Measurements from ENCODE around the gene MYL3.
"Not testable (repeated sequence)": the region's sequence is repeated elsewhere in the genome, so short reads cannot be mapped to it uniquely, and the experiment has no call there.

Gene MYL3

GRCh38 chr3:46863261-46863782, at the start of gene MYL3:
Gene MYL3 (minus strand): TSS chr3:46863444. CDS start chr3:46863390, 54 bp downstream.
- no peak for DNase-seq (ENCODE audit: low read depth in 2 of 2)

GRCh38 chr3:46912986-46913385, 49.7 kb upstream of the MYL3 start:
- DNase-seq (ENCODE audit: low read depth in 2 of 2) = no peak

- not testable (repeated sequence) for DNase-seq (ENCODE audit: low read depth in 2 of 2)
Observed at GRCh38 chr3:46910914-46911313, 47.7 kb upstream of the MYL3 start.

GRCh38 chr3:46910166-46910760, 47.0 kb upstream of the MYL3 start:
- DNase-seq (ENCODE audit: low read depth in 2 of 2) = no peak

- peak; percentile 61 to 65 for DNase-seq (ENCODE audit: low read depth in 2 of 2)
Observed at GRCh38 chr3:46909535-46910161, 46.4 kb upstream of the MYL3 start.

GRCh38 chr3:46908986-46909534, 45.8 kb upstream of the MYL3 start:
- no peak for DNase-seq (ENCODE audit: low read depth in 2 of 2)

- no peak for DNase-seq (ENCODE audit: low read depth in 2 of 2)
Observed at GRCh38 chr3:46908294-46908985, 45.2 kb upstream of the MYL3 start.

- DNase-seq (ENCODE audit: low read depth in 2 of 2) = no peak
Observed at GRCh38 chr3:46907960-46908293, 44.7 kb upstream of the MYL3 start.

- no peak for DNase-seq (ENCODE audit: low read depth in 2 of 2)
Observed at GRCh38 chr3:46907271-46907670, 44.0 kb upstream of the MYL3 start.

GRCh38 chr3:46906471-46907058, 43.3 kb upstream of the MYL3 start:
- DNase-seq (ENCODE audit: low read depth in 2 of 2) = no peak

- no peak for DNase-seq (ENCODE audit: low read depth in 2 of 2)
Observed at GRCh38 chr3:46905661-46906451, 42.6 kb upstream of the MYL3 start.

- no peak for DNase-seq (ENCODE audit: low read depth in 2 of 2)
Observed at GRCh38 chr3:46905213-46905560, 41.9 kb upstream of the MYL3 start.

GRCh38 chr3:46904303-46905212, 41.3 kb upstream of the MYL3 start:
- no peak for DNase-seq (ENCODE audit: low read depth in 2 of 2)

- no peak for DNase-seq (ENCODE audit: low read depth in 2 of 2)
Observed at GRCh38 chr3:46903341-46904302, 40.4 kb upstream of the MYL3 start.

GRCh38 chr3:46902188-46902631, 39.0 kb upstream of the MYL3 start:
- DNase-seq (ENCODE audit: low read depth in 2 of 2) = no peak

GRCh38 chr3:46901591-46902187, 38.4 kb upstream of the MYL3 start:
- DNase-seq (ENCODE audit: low read depth in 2 of 2) = no peak

- no peak for DNase-seq (ENCODE audit: low read depth in 2 of 2)
Observed at GRCh38 chr3:46901061-46901460, 37.8 kb upstream of the MYL3 start.

- DNase-seq (ENCODE audit: low read depth in 2 of 2) = no peak
Observed at GRCh38 chr3:46900356-46900755, 37.1 kb upstream of the MYL3 start.

- DNase-seq (ENCODE audit: low read depth in 2 of 2) = no peak
Observed at GRCh38 chr3:46900007-46900292, 36.7 kb upstream of the MYL3 start.

All from stimulated activated CD8-positive, alpha-beta memory T cell treated with anti-CD3 and anti-CD28 coated beads, Interleukin-2, amount 100 ng/mL, for 1 hour (primary cell).